ENCODE results near the gene PTP4A1.
A peak's percentile ranks its signal among the peaks of the same experiment; 100 is the strongest.

The PTP4A1 gene

DNA sequence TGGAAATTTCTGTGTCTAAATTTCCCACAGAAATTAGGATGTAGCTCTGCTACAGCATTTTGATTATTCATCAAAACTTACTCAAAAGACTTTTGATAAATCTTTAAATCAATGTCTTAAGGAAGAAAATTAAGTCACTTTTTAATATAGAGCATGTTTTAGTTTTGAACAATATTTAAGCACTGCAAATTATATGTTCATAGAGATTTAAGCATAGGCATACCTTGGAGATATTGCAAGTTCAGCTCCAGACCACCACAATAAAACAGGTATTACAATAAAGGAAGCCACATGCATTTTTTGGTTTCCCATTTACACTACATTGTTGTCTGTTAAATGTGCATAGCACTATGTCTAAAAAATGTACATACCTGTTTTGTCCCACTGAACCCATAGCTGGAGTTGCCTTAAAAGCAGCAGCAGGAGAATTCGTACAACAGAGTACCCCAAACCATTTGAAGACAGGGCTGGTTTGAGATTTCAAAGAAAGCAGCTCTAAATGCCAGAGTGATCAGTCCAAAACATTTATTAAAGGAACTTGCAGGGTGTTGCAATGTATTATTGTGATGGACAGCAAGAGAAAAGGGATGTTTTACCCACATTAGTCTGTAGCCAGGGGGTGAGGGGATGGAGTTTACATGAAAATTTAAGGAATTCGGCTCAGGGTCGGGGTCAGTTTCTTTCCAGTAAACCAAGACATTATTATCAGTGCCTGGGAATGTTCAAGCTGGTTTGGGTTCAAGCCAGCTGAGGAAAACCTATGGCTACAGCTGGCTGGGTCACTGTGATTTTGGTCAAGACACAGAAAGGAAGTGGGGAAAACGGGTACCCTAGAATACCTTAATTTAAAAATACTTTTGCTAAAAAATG is 6.3 kb upstream of the PTP4A1 start:
- no peak for TF ChIP-seq CTCF (conservative IDR thresholded peaks at IDR 0.05; ENCODE audit: low read length)
- DNase-seq (ENCODE audit: low read depth): no peak

DNA sequence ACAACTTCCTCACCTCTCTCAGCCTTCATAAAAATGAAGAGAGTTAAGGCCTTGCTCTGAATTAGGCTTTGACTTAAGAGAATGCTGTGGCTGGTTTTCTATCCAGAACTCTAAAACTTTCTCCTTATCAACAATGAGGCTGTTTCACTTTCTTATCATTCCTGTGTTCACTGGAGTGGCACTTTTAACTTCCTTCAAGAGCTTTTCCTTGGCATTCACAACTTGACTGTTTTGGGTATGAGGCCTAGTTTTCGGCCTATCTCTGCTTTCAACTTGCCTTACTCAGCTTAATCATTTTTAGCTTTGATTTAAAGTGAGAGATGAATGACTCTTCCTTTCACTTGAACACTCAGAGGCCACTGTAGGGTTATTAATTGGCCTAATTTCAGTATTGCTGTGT is 4.3 kb upstream of the PTP4A1 start:
- H3K4me3 ChIP-seq (ENCODE audit: low read length): no peak overlapping the region
- no peak for TF ChIP-seq CTCF (conservative IDR thresholded peaks at IDR 0.05; ENCODE audit: low read length)
- DNase-seq (ENCODE audit: low read depth): no peak

More for the DNA sequence above, 6.3 kb upstream of the PTP4A1 start:
- H3K4me3 ChIP-seq (ENCODE audit: low read length): no peak overlapping the region

GRCh38 chr6:63571361-63572043 is 778 bp upstream of the PTP4A1 start:
- H3K4me3 ChIP-seq (ENCODE audit: low read length): peak overlapping the region; percentile 80
- DNase-seq (ENCODE audit: low read depth): peak; percentile 71
- TF ChIP-seq CTCF (conservative IDR thresholded peaks at IDR 0.05; ENCODE audit: low read length): peak; percentile 25

GRCh38 chr6:63572747-63573075 is 431 bp downstream of the PTP4A1 start:
- peak overlapping the region; percentile 83 for H3K4me3 ChIP-seq (ENCODE audit: low read length)
- TF ChIP-seq CTCF (conservative IDR thresholded peaks at IDR 0.05; ENCODE audit: low read length): no peak
- peak; percentile 6 for DNase-seq (ENCODE audit: low read depth)

- H3K4me3 ChIP-seq (ENCODE audit: low read length): peak overlapping the region; percentile 83
- peak; percentile 70 for DNase-seq (ENCODE audit: low read depth)
- TF ChIP-seq CTCF (conservative IDR thresholded peaks at IDR 0.05; ENCODE audit: low read length): no peak
Measured at GRCh38 chr6:63573076-63573898, 1.0 kb downstream of the PTP4A1 start.

- TF ChIP-seq CTCF (conservative IDR thresholded peaks at IDR 0.05; ENCODE audit: low read length): peak; percentile 62
- peak overlapping the region; percentile 83 for H3K4me3 ChIP-seq (ENCODE audit: low read length)
- peak; percentile 52 for DNase-seq (ENCODE audit: low read depth)
Measured at GRCh38 chr6:63573899-63574553, 1.7 kb downstream of the PTP4A1 start.
